Measurements from ENCODE around the gene LONP1. TPM values are rescaled to one million over a fixed set of nuclear protein-coding genes. Genes with fewer than 3 reads are reported as not detected.
"Not testable (repeated sequence)": the region's sequence is repeated elsewhere in the genome, so short reads cannot be mapped to it uniquely, and the experiment has no call there.

LONP1 gene
- total and polyA plus RNA-seq, 9 donors = 25.5 to 77.2 (median 51.4) TPM

DNA sequence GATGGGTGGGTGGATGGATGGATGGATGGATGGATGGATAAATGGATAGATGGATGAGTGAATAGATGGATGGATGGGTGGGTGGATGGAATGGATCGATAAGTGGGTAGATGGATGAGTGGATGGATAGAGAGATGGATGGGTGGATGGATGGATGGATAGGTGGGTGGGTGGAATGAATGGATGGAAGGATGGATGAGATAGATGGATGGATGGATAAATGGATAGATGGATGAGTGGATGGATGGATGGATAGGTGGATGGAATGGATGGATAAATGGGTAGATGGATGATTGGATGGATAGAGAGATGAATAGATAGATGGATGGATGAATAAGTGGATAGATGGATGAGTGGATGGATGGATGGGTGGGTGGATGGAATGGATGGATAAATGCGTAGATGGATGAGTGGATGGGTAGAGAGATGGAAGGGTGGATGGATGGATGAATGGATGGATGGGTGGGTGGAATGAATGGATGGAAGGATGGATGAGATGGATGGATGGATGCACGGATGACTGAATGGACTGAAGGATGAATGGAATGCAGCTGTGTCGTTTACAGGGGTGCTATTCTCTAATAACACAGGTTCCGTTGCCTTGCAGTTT is 42.8 kb upstream of the LONP1 start:
- no peak for DNase-seq
- Histone ChIP-seq H3K27ac (no peak overlapping the region), H3K4me3 (no peak overlapping the region), H3K4me1 (ENCODE audit: insufficient read depth) (no peaks in the 10 kb centered on the region), H3K36me3 (no peaks in the 10 kb centered on the region), H3K27me3 (no peaks in the 10 kb centered on the region), H3K9me3 (no peaks in the 10 kb centered on the region)
- TF ChIP-seq POLR2A (IDR thresholded peaks at IDR 0.05) = no peak
- no peak for TF ChIP-seq EP300 (IDR thresholded peaks at IDR 0.05)
- TF ChIP-seq, protein P1, sequence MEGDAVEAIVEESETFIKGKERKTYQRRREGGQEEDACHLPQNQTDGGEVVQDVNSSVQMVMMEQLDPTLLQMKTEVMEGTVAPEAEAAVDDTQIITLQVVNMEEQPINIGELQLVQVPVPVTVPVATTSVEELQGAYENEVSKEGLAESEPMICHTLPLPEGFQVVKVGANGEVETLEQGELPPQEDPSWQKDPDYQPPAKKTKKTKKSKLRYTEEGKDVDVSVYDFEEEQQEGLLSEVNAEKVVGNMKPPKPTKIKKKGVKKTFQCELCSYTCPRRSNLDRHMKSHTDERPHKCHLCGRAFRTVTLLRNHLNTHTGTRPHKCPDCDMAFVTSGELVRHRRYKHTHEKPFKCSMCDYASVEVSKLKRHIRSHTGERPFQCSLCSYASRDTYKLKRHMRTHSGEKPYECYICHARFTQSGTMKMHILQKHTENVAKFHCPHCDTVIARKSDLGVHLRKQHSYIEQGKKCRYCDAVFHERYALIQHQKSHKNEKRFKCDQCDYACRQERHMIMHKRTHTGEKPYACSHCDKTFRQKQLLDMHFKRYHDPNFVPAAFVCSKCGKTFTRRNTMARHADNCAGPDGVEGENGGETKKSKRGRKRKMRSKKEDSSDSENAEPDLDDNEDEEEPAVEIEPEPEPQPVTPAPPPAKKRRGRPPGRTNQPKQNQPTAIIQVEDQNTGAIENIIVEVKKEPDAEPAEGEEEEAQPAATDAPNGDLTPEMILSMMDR (IDR thresholded peaks at IDR 0.05) = no peak
- intact Hi-C loops (cut with DNase I) = no loop called here
- WGBS, 3 donors = 84 to 91% (median 91%) methylated on average over 5 of the region's 5 CpGs

DNA sequence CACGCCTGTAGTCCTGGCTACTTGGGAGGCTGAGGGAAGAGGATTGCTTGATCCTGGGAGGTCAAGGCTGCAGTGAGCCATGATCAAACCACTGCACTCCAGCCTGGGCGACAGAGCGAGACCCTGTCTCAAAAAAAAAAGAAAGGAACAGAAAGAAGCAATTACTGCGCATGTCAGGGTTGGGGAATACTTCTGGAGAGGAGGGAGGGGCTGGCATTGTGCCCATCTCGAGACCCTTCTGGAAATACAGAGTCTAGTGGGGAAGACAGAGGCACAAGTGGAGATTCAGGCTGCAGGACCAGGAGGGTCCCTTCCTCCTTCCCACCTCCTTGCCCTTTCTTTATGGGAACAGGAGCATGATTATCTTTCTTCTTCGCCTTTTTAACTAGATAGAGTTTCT is 33.8 kb upstream of the LONP1 start:
- DNase-seq = no peak
- no peak for TF ChIP-seq EP300 (IDR thresholded peaks at IDR 0.05)
- TF ChIP-seq, protein P1 (IDR thresholded peaks at IDR 0.05) = no peak
- no peaks in the 10 kb centered on the region for H3K27me3 ChIP-seq
- H3K4me3 ChIP-seq = no peak overlapping the region
- no peak overlapping the region for H3K27ac ChIP-seq
- no peaks in the 10 kb centered on the region for H3K36me3 ChIP-seq
- H3K9me3 ChIP-seq = no peaks in the 10 kb centered on the region
- intact Hi-C loops (cut with DNase I) = no loop called here
- 45 to 57% (median 50%) methylated on average over 6 of the region's 6 CpGs for WGBS, 3 donors
- H3K4me1 ChIP-seq (ENCODE audit: insufficient read depth) = no peaks in the 10 kb centered on the region

DNA sequence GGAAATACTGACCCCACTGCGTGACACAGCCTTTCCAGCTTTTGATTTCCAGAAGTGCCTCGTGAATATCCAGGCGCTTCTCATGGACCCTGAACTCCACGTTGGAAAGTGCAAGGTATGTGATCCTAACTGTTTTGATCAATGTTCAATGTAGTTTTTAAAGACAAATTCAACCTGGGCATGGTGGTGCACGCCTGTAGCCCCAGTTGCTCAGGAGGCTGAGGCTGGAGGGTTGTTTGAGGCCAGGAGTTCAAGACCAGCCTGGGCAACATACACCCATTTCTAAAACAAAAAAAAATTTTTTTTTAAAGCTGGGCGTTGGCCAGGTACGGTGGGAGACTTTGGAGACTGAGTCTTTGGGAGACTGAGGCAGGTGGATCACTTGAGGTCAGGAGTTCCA is 31.8 kb upstream of the LONP1 start:
- Histone ChIP-seq H3K36me3 (no peaks in the 10 kb centered on the region), H3K4me3 (no peak overlapping the region), H3K27me3 (no peaks in the 10 kb centered on the region), H3K9me3 (no peaks in the 10 kb centered on the region), H3K4me1 (ENCODE audit: insufficient read depth) (no peaks in the 10 kb centered on the region), H3K27ac (no peak overlapping the region)
- WGBS, 3 donors = 71 to 84% (median 77%) methylated on average over 7 of the region's 7 CpGs
- intact Hi-C loops (cut with DNase I) = no loop called here
- DNase-seq = no peak
- TF ChIP-seq EP300 (IDR thresholded peaks at IDR 0.05) = no peak
- TF ChIP-seq, protein P1 (IDR thresholded peaks at IDR 0.05) = no peak
- TF ChIP-seq POLR2A (IDR thresholded peaks at IDR 0.05) = no peak

DNA sequence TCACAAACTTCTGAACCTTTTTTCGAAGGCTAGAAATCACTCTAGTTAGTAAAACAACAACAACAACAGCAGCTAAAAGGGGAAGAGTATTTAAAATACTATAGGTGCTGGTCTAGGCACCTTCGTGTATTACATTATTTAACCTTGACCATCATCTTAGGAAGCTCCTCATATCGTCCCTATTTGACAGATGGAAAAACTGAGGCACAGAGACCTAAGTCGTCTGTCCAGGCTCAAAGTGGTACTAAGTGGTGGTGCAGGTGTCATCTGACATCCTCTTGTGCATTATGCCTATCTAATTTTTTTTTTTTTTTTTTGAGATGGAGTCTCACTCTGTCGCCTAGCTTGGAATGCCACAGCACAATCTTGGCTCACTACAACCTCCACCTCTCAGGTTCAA is 29.6 kb upstream of the LONP1 start:
- DNase-seq = no peak
- H3K4me3 ChIP-seq = no peak overlapping the region
- intact Hi-C loops (cut with DNase I) = no loop called here
- H3K27ac ChIP-seq = no peak overlapping the region
- no peaks in the 10 kb centered on the region for H3K27me3 ChIP-seq
- H3K9me3 ChIP-seq = no peaks in the 10 kb centered on the region
- WGBS, 3 donors = 77 to 85% (median 78%) methylated on average over 5 of the region's 5 CpGs
- TF ChIP-seq, protein P1 (IDR thresholded peaks at IDR 0.05) = no peak
- TF ChIP-seq EP300 (IDR thresholded peaks at IDR 0.05) (no peak), POLR2A (IDR thresholded peaks at IDR 0.05) (no peak)
- no peaks in the 10 kb centered on the region for H3K36me3 ChIP-seq
- no peaks in the 10 kb centered on the region for H3K4me1 ChIP-seq (ENCODE audit: insufficient read depth)

DNA sequence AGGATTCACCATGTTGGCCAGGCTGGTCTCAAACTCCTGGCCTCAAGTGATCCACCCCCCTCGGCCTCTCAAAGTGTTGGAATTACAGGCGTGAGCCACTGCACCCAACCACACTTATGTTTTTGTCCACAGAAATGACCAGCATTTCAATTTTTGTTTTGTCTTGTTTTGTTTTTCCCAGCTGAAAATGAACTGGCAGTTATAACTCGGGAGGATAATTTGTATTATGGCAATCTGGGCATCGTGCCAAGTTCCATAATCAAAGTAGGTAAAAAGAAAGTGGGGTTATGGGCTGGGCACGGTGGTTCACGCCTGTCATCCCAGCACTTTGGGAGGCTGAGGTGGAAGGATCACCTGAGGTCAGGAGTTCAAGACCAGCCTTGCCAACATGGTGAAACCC is 29.0 kb upstream of the LONP1 start:
- H3K4me3 ChIP-seq; intact Hi-C loops (cut with DNase I); H3K36me3 ChIP-seq; H3K9me3 ChIP-seq; H3K27me3 ChIP-seq; H3K4me1 ChIP-seq (ENCODE audit: insufficient read depth); H3K27ac ChIP-seq; DNase-seq: not testable (repeated sequence)
- 6 to 22% (median 12%) methylated on average over 6 of the region's 6 CpGs for WGBS, 3 donors

DNA sequence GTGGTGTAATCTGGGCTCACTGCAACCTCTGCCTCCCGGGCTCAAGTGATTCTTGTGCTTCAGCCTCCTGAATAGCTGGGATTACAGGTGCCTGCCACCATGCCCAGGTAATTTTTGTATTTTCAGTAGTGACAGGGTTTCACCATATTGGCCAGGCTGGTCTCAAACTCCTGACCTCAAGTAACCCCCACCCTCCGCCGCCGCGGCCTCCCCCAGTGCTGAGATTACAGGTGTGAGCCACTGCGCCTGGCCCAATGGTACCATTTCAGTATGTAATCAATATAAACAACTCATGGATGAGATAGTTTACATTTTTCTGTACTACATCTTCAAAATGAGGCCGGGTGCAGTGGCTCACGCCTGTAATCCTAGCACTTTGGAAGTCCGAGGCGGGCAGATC is 25.1 kb upstream of the LONP1 start:
- DNase-seq; H3K4me3 ChIP-seq; H3K36me3 ChIP-seq; intact Hi-C loops (cut with DNase I); H3K27ac ChIP-seq; H3K4me1 ChIP-seq (ENCODE audit: insufficient read depth); H3K27me3 ChIP-seq; H3K9me3 ChIP-seq: not testable (repeated sequence)
- WGBS, 3 donors = 71 to 81% (median 76%) methylated on average over 10 of the region's 10 CpGs
